Right lung (tissue), 5 donors: Measurements from ENCODE around the gene ABI3. TPM values are rescaled to one million over a fixed set of nuclear protein-coding genes. Genes with fewer than 3 reads are reported as not detected.

Source experiments
- DNase-seq, 2 donors: peaks; one replicate each; pipeline ENCODE4 v3.0.0-alpha.2; 2013
- polyA plus RNA-seq, 5 donors: library from polyadenylated mRNA; unstranded; fragments of 120-200 nt; gene quantifications; one replicate each; pipeline versions ENCODE4 v1.2.1 to v1.2.3, GENCODE V29; 2013; ENCODE audit warnings: inconsistent platforms in 1 of 5, low replicate concordance in 1 of 5; ENCODE audit not compliant: insufficient read length in 5 of 5, insufficient read depth in 1 of 5

Gene ABI3
- polyA plus RNA-seq, 5 donors, result 6.0 to 12.2 (median 8.0) TPM

DNA sequence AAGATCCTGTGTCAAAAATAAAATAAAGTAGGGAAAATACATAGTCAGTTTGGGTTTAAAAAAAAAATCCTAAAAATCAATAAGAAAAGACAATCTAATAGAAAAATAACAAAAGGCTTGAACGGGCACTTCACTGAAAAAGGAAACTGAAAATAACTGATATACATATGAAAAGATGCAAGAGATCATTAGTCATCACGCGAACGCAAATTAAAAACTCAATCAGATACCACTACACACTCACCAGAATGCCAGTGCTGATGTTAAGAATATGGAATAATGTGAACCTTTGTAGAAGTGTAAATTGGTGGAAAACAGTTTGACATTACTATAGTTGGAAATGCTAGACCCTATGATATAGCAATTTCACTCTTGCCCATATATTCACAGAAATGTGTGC is 14.8 kb upstream of the ABI3 start:
- DNase-seq, result no peak

DNA sequence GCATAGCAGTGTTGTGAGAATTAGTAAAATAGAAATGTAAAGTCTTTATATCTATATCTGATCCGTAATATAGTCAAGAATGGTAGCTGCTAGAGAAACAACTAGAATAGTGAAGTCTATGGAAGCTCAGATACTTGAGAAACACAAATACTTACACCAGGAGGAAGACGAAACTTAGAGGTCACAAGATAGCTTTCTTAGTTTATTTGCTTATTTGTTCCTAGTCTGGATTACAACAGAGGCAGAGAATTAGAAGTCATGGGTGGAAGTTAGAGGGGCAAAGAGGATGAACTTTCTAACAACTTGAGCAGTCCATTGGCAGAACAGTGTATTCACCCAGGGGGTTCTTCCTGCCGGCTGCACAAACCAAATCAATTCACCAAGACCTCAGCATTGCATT is 14.0 kb upstream of the ABI3 start:
- DNase-seq, result no peak

DNA sequence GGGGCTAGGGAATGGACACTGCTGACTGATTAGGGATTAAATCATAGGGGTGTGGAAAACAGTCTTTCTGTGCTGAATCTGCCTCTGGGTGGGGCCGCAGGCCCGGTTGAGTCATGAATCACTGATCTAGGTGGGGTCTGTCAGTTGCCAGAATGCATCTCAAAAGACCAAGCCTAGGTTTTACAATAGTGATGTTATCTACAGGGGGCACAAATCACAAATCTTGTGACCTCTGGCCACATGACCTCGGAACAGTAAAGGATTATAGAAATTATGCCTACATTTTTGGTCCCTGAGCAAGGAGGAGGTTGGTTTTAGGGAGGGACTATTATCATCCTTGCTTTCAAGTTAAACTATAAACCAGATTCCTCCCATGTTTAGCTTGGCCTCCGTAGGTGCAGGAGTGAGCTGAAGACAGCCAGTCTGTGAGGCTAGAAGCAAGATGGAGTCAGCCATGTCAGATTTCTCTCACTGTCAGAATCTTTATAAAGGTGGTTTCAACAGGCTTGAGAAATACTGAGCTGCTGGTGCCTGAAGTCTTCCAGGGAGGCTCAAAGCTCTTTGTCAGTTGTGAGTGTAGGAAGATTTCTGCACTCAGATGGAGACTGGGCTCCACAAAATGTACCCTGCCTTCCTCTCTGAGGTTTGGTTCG is 13.0 kb upstream of the ABI3 start:
- DNase-seq, result no peak

DNA sequence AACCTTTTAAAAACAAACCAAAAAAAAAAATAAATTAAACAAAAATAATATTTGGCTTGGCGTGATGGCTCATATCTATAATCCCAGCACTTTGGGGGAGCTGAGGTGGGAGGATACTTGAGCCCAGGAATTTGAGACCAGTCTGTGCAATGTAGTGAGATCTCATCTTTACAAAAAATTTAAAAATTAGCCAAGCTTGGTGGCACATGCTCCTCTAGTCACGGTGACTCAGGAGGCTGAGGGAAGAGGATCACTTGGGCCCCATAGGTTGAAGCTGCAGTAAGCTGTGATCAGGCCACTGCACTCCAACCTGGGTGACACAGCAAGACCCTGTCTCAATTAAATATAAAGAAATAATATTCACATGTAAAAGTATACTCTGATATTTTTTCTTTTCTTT is 12.3 kb upstream of the ABI3 start:
- DNase-seq, result no peak

DNA sequence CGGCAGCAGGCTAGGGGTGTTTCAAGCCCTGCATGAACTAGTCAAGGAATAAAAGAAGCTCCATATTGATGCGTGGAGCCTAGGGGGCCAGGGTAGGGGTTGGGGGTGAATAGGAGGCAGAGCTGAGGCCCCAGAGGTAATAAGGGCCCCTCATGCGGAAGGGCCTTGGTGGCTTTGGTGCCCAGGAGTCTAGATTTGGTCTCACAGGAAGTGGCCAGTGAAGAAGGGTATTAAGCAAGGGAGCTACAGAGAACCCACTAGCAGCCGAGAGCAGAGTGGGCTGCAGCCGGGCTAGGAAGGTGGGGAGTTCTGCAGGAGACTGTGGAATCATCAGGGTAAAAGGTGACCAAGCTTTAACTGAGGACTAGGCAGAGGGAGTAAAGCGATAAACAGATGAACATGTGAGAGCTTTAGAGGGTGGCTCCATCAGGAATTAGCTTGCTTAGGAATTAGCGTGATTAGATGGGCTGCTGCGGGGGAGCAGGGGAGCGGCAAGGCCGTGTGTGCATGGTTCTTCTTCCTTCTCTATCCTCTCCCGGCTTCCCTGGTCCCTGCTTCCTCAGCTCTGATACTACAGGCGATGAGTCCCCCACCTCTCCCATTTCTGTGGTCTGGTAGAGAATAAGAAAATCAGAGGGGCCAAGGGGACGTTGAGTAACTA is 10.0 kb upstream of the ABI3 start:
- DNase-seq, result no peak

DNA sequence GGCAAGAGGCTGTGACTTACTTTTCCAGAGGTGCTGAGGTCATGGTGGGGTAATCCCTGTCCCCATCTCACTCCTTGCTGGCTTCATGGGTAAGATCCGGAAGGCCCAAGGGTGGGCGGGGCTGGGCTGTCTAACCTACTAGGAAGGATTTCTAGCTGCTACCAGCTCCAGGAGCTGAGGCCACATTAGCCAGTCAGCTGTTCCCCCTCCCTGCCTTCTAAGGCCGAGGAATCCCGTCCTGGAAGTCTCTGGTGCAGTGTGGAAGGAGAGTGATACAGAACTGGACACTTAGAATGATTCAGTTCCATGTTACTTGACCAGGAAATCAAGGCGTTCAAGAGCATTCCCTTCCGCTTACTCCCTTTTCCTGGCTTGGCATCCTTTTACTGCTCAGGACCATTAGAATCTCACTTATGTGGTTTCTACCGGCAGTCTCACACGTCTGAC is 9.0 kb upstream of the ABI3 start:
- no peak for DNase-seq

DNA sequence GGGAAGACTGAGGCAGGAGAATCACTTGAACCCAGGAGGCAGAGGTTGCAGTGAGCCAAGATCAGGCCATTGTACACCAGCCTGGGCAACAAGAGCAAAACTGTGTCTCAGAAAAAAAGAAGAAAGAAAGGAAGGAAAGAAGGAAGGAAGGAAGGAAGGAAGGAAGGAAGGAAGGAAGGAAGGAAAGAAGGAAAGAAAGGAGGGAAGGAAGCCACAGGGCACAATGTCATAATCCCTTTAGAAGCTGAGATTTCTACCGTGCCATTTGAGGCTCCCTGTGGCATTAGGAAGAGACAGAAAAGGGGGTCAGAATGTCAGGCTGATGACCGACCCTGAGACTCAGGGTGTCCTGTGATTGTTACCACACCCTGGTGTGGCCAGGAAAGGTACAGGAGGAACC is 6.7 kb upstream of the ABI3 start:
- no peak for DNase-seq

DNA sequence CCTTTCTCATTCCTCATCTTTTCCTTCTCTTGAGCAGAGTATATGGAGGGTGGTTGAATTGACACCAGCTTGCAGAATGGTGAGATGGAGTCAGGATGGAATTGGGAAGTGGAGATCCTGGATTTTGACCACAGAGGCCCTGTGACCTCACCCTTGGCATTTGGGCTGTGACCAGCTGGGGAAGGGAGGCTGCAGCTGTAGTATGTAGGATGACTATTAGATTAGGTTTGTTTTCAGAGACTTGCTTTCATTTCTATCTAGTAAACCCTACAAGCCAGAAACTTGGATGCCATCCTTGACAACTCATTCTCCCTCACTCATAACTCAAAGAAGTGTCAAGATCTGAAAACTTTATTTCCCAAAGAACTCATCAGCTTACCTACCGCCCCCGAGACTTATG is 6.0 kb upstream of the ABI3 start:
- no peak for DNase-seq

DNA sequence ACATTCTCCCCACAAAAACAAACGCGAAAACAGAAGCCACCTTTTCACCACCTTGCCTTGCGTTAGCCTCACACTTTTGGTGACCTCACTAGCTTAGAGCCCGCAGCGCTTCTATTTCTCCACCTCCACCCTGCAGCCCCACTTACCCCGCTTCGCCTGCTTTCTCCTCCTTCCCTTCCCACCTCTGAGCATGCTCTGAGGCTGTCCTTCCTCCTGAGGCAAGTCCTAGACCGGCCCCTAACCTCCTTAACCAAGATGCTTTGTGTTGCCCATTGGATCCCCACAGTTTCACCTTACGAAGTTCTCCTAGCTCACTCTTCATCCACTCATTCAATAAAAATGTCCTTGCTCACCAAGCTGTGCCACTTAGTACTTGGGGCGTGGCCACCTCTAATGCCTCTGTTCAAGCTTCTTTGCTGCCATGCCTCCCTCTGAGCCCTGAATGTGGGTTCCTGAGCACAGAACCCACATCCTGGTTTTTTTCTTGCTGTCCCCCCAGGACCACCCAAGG is 1.4 kb upstream of the ABI3 start:
- no peak for DNase-seq

DNA sequence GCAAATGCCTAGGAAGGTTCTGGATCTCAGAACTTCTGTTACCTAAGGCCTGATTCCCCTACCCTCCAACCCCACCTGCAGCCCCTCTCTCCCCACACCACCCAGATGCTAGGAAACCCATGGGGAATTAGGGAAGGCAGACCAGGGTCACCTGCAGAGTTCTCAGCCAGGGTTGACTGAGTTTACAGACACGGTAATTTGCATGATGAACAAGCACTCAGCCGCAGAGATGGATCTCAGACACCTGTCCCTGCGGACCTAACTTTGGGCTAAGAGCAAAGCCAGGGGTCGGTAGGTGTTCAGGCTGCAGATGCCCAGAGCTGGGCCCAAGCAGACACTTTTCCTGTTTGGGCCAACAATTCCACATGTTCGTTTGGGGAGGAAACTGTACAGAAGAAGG is 2.9 kb downstream of the ABI3 start:
- DNase-seq, result no peak

DNA sequence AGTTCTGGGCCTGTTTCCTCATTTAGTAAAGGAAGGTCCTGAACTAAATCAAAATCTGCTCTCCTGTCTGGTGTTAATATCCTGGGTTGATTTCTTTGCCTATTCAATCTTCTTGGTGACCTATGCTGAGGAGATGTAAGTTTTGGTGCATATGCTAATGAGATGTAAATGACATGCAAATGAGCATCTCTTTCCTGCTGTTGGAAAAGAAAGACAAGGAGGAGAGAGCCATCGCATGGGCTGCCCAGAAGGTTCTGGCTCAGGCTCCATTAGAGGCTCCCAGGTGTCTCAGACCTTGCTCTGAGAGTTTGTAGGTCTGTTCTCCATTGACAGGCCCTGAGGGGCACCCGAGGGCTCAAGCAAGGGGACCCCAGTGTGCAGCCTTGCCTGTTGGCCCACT is 3.3 kb downstream of the ABI3 start:
- no peak for DNase-seq

DNA sequence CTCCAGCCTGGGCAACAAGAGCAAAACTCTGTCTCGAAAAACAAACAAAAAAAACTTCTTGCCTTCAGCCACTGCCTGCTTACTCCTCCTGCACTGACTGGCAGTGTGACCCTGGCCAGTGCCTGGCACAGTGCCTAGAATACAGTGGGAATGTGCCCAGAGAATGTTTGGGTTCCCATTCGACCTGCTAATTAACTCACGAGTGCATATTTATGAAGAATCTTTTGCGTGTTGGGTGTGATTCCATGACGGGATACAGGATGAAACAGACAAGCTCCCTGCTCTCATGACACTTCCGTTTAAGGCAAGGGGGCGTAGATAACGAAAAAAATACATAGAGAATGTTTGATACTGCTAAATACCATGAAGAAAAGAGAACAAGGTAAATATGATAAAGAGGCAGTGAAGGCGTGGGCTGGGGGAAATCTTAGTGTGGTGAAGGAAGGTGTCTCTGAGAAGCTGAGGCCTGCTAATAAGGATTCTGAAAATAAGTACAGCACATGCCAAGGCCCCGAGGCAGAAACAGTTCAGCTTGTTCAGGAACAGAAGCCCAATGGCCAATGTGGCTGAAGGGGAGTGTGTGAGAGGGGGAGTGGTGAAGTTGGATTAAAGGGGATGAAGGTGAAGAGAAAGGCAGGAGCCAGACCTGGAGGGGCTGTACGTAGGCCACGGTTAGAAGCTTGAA is 4.3 kb downstream of the ABI3 start:
- peak in 1 of 2 donors; percentile 14 for DNase-seq

DNA sequence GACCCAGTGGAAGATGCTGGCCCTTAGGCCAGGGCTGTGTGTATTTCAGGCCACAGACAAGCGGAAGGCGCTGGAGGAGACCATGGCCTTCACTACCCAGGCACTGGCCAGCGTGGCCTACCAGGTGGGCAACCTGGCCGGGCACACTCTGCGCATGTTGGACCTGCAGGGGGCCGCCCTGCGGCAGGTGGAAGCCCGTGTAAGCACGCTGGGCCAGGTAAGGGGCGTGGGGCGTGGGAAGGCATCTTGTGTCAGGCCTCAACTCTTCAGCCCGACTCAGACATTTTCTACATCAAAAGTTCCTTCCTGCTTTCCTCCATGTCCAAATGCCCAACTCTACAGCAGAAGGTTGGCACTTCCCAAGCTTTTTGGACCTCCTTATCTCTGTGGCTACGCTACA is 6.0 kb downstream of the ABI3 start:
- no peak for DNase-seq

DNA sequence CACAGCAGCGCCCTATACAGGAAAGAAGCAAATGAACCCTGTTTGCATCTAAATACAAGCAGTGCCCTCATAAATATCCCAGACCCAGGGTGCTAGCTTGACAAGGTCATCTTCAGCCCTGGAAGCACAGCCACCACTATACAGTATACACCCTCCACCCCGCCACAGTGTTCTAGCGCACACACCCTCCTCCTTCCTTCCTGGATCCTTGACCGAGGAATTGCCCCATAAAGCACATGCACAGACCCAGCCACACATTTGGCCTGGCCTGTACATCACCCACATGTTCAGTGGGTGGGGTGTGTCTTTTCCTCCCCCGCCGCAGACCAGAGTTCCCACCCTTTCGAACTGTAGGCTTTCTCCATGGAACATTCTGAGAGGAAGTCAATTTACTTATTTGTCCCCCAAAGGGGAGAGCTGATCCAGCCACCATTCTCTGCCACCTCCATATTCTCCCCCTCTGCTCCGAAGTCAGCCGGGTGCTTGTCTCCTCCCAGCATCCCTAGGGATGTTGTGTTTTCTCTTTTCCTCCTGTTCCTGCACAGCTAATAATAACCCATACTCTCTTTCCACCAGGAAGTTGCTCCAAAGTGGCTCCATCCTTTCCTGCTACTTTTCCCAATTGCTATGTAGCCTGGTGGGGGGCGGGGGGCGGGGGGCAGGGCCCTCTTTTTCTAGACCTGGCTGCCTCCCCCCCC is 6.6 kb downstream of the ABI3 start:
- no peak for DNase-seq

DNA sequence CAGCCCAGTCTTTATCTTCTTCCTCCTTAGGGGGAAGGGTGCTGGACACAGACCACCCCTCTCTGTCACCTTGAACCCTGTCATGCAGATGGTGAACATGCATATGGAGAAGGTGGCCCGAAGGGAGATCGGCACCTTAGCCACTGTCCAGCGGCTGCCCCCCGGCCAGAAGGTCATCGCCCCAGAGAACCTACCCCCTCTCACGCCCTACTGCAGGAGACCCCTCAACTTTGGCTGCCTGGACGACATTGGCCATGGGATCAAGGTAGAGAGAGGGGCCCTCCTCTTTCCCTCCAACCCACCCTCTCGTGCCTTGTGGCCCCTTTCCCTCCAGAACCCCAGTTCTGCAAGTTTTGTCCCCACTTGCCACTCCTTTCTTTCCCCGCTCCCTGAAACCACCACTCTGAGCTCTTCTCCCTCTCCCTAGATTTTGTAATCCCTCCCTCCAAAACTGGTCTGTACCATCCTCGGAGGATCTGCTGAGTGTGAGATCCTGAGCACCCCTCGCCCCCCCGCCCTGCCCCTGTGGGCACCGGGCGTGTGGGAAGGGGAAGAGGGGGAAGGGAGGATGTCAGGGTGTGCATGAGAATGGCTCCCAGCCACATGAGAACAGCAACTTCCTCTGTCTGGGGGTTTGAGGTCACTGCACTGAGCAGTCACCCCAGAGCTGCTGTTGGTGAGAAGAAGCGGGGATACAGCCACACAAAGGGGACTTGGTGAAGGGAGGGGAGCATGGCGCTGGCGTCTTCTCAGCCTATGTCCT is 7.3 kb downstream of the ABI3 start:
- no peak for DNase-seq

DNA sequence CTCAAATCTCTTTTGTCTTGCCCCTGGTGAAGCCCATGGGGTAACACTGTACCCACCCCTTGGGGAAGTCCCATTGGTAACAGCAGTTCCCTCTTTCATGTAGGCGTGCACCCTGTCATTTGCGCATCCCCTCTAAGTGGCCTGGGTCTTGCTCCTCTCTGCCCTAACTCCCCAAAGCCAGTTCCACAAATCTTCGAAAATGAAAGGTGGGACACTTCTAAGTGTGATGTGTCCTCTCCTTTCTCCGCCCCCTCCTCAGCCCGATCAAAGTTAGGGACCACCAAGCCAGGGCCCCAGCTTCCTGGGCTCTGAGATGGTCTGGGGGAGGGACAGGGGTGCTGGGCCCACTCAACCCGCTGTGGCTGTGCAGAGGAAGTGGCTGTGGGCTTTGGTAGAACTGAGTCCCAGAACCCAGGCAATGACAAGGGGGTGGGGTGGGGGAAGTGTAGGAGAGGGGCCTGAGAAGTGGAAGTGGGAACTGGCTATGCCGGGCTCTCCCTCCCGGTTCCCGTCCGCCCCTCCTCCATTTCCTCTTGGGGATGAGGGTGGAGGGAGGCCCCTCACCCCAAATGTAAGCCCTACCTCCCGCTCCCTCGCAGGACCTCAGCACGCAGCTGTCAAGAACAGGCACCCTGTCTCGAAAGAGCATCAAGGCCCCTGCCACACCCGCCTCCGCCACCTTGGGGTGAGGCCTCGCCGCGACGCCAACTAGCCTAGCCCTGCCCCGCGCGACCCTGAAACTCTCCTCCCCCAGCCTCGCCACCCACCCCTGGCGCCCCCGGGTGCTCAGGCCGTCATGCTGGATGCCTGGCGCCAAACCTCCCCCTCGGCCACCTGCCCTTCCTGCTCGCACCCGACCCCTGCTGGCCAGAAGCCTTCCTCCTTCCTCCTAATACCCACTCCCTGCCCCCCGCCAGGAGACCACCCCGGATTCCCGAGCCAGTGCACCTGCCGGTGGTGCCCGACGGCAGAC is 8.7 kb downstream of the ABI3 start:
- DNase-seq, result no peak

DNA sequence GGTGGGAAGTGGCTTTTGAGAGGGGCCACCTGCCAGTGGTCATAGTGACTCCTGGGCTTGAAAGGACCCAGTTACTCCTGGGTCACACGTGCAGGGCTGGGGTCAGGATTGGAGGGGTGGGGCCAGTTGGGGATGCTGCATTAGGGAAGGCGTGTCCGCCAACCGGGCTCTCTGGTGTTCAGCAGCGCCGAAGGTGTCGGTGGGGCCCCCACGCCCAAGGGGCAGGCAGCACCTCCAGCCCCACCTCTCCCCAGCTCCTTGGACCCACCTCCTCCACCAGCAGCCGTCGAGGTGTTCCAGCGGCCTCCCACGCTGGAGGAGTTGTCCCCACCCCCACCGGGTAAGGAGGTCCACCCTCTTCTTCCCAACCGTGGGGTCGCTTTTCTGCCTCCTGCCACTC is 9.5 kb downstream of the ABI3 start:
- no peak for DNase-seq

DNA sequence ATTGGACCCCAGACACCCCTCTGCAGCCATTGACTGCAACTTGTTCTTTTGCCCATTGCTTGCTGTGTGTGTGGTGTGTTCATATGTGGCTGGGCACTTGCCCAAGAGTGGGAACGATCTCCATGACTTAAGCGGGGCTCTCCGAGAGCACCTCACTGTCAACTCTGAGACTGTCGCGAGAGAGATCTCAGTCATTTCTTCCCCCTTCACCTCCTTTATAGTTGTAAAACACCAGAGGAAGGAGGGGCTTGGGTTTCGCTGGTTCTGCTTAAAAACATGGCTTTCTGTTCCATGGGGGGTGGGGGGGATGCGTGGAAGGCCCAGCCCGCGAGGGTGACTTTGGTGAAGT is 12.6 kb downstream of the ABI3 start:
- no peak for DNase-seq

DNA sequence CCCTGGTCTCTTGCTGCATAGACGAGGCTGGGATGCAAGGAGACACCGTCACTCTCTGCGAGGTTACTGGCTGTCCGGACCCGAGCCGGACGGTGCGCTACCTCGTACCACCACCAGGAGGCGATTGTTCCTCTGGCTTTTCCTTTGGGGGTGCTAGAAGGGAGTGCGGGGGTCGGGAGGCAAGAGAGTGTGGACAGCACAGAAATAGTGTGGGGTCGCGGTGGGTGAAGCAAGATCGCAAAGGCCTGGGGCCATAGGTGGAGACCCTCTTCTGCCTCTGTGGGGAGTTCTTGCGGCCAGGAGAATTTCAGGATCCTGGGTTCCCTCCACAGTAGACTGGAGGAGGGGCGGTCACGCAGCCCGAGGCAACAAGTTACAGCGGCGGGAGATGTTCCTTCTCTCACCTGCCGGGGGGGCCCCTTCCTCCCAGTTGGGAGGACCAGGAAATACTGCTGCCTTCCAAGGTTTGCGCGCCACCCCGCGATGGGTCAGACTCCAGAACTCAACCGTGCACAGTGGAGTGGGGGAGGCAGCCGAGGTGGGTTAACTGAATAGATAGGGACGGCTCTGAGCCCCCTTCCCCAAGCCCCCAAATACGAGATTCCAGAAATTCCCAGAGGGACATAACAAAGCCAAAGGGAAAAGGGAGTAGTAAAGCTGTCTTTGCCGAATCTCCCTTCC is 13.2 kb downstream of the ABI3 start:
- DNase-seq, result peak in 1 of 2 donors; percentile 18
